WTC11 (cell line): Measurements from ENCODE around the gene PSAT1. TPM values are rescaled to one million over a fixed set of nuclear protein-coding genes. Genes with fewer than 3 reads are reported as not detected.

Experiments
- ATAC-seq: fragments of 200-7000 bp; cut with Tn5 transposase; 2 replicates; pipeline ENCODE4 v1.10.0; 2021; ENCODE audit warnings: mild to moderate bottlenecking, moderate library complexity
- Bru-seq: library from RNA; stranded (reverse); fragments of 400-500 nt; gene quantifications from one replicate; lab custom pipeline; 2021; lab: Mats Ljungman, UMichigan
- CTCF ChIA-PET: fragments of 300-600 bp; sonication (Branson Sonifier 250); formaldehyde crosslinking; loops from one replicate; lab custom pipeline; 2021; ENCODE audit warnings: antibody characterized with exemption; lab: Charles Lee
- POLR2A ChIA-PET: fragments of 350-600 bp; sonication (Branson Sonifier 250); formaldehyde crosslinking; loops from one replicate; lab custom pipeline; 2021; ENCODE audit warnings: antibody characterized with exemption; lab: Charles Lee
- DNase-seq: peaks from one replicate; pipeline ENCODE4 v3.0.0; 2021; ENCODE audit warnings: low spot score
- H3K27ac Mint-ChIP-seq: 2 replicates; pipeline ENCODE4 v1.8.0; 2021; ENCODE audit warnings: mixed read lengths
- H3K27me3 Mint-ChIP-seq: 2 replicates; pipeline ENCODE4 v1.8.0; 2021; ENCODE audit warnings: low read depth, mild to moderate bottlenecking, moderate library complexity, mixed read lengths
- H3K36me3 Mint-ChIP-seq: 2 replicates; pipeline ENCODE4 v1.8.0; 2021; ENCODE audit warnings: mixed read lengths
- H3K4me1 Mint-ChIP-seq: 2 replicates; pipeline ENCODE4 v1.8.0; 2022; ENCODE audit warnings: mixed read lengths
- H3K4me3 Mint-ChIP-seq: 2 replicates; pipeline ENCODE4 v1.8.0; 2021; ENCODE audit warnings: mild to moderate bottlenecking, moderate library complexity, mixed read lengths
- H3K9me3 Mint-ChIP-seq: 2 replicates; pipeline ENCODE4 v1.8.0; 2021; ENCODE audit warnings: mixed read lengths
- ATF1 ChIP-seq: sonication (generic); formaldehyde crosslinking; IDR thresholded peaks from 2 replicates; pipeline ENCODE4 v1.8.1; 2023; ENCODE audit warnings: mild to moderate bottlenecking, moderate library complexity, missing genetic modification reagents
- CBFB ChIP-seq: sonication (generic); formaldehyde crosslinking; IDR thresholded peaks from 2 replicates; pipeline ENCODE4 v1.8.1; 2022; ENCODE audit warnings: mild to moderate bottlenecking, low read depth, missing genetic modification reagents
- CREB1 ChIP-seq: sonication (generic); formaldehyde crosslinking; IDR thresholded peaks from 2 replicates; pipeline ENCODE4 v1.8.0; 2023; ENCODE audit warnings: mild to moderate bottlenecking, missing genetic modification reagents
- ELF4 ChIP-seq: sonication (generic); formaldehyde crosslinking; IDR thresholded peaks from 2 replicates; pipeline ENCODE4 v1.8.1; 2022; ENCODE audit warnings: low read depth, mild to moderate bottlenecking, moderate library complexity, missing genetic modification reagents
- EMX1 ChIP-seq: fragments of 250-450 bp; sonication (Bioruptor Pico); IDR thresholded peaks from 2 replicates; pipeline ENCODE4 v1.8.0; 2021; ENCODE audit warnings: mild to moderate bottlenecking
- ESRRA ChIP-seq: sonication (generic); formaldehyde crosslinking; IDR thresholded peaks from 2 replicates; pipeline ENCODE4 v1.8.1; 2022; ENCODE audit warnings: mild to moderate bottlenecking, missing genetic modification reagents, borderline replicate concordance
- GABPB1 ChIP-seq: sonication (generic); formaldehyde crosslinking; IDR thresholded peaks from 2 replicates; pipeline ENCODE4 v1.8.1; 2023; ENCODE audit warnings: mild to moderate bottlenecking, missing genetic modification reagents
- GRHL2 ChIP-seq: fragments of 250-450 bp; sonication (Bioruptor Pico); IDR thresholded peaks from 2 replicates; pipeline ENCODE4 v1.8.0; 2022; ENCODE audit warnings: mild to moderate bottlenecking, moderate library complexity; ENCODE audit not compliant: insufficient replicate concordance, severe bottlenecking
- GTF2I ChIP-seq: fragments of 250-450 bp; sonication (Bioruptor Pico); conservative IDR thresholded peaks from 2 replicates; pipeline ENCODE4 v1.4.0; 2021; ENCODE audit warnings: mild to moderate bottlenecking
- JAZF1 ChIP-seq: fragments of 250-450 bp; sonication (Bioruptor Pico); IDR thresholded peaks from 2 replicates; pipeline ENCODE4 v1.9.0; 2021; ENCODE audit warnings: moderate library complexity, mild to moderate bottlenecking, inconsistent platforms
- KAT7 ChIP-seq: sonication (generic); formaldehyde crosslinking; IDR thresholded peaks from 2 replicates; pipeline ENCODE4 v1.8.1; 2023; ENCODE audit warnings: missing genetic modification reagents, mild to moderate bottlenecking, borderline replicate concordance
- MAX ChIP-seq: sonication (generic); formaldehyde crosslinking; IDR thresholded peaks from 2 replicates; pipeline ENCODE4 v1.8.0; 2022; ENCODE audit warnings: mild to moderate bottlenecking, missing genetic modification reagents
- MYBL2 ChIP-seq: sonication (generic); formaldehyde crosslinking; IDR thresholded peaks from 2 replicates; pipeline ENCODE4 v1.8.1; 2023; ENCODE audit warnings: mild to moderate bottlenecking, moderate library complexity, missing genetic modification reagents
- NFATC4 ChIP-seq: fragments of 250-450 bp; sonication (Bioruptor Pico); IDR thresholded peaks from 2 replicates; pipeline ENCODE4 v1.9.0; 2021; ENCODE audit warnings: mild to moderate bottlenecking
- NFE2L1 ChIP-seq: sonication (generic); formaldehyde crosslinking; IDR thresholded peaks from 2 replicates; pipeline ENCODE4 v1.8.1; 2023; ENCODE audit warnings: missing genetic modification reagents
- NR1H2 ChIP-seq: sonication (generic); formaldehyde crosslinking; IDR thresholded peaks from 2 replicates; pipeline ENCODE4 v1.9.0; 2021; ENCODE audit warnings: mild to moderate bottlenecking, moderate library complexity, missing genetic modification reagents
- NR3C1 ChIP-seq: sonication (generic); formaldehyde crosslinking; conservative IDR thresholded peaks from 2 replicates; pipeline ENCODE4 v1.8.1; 2023; ENCODE audit warnings: low read depth, mild to moderate bottlenecking, missing genetic modification reagents
- RELA ChIP-seq: sonication (generic); formaldehyde crosslinking; IDR thresholded peaks from 2 replicates; pipeline ENCODE4 v1.8.1; 2022; ENCODE audit warnings: missing genetic modification reagents, mild to moderate bottlenecking, borderline replicate concordance
- RORB ChIP-seq: fragments of 250-450 bp; sonication (Bioruptor Pico); IDR thresholded peaks from 2 replicates; pipeline ENCODE4 v1.9.0; 2021; ENCODE audit warnings: mild to moderate bottlenecking
- SMAD3 ChIP-seq: sonication (generic); formaldehyde crosslinking; IDR thresholded peaks from 2 replicates; pipeline ENCODE4 v1.8.0; 2022; ENCODE audit warnings: missing genetic modification reagents, mild to moderate bottlenecking, borderline replicate concordance
- TEAD4 ChIP-seq: sonication (generic); formaldehyde crosslinking; IDR thresholded peaks from 2 replicates; pipeline ENCODE4 v1.8.0; 2022; ENCODE audit warnings: mild to moderate bottlenecking, missing genetic modification reagents
- TP53 ChIP-seq: sonication (generic); formaldehyde crosslinking; IDR thresholded peaks from 2 replicates; pipeline ENCODE4 v1.8.1; 2023; ENCODE audit warnings: mild to moderate bottlenecking, missing genetic modification reagents
- ZBTB43 ChIP-seq: sonication (generic); formaldehyde crosslinking; IDR thresholded peaks from 2 replicates; pipeline ENCODE4 v1.8.1; 2023; ENCODE audit warnings: mild to moderate bottlenecking, missing genetic modification reagents
- ZNF512 ChIP-seq: sonication (generic); formaldehyde crosslinking; IDR thresholded peaks from 2 replicates; pipeline ENCODE4 v1.8.1; 2022; ENCODE audit warnings: missing genetic modification reagents, borderline replicate concordance
- ZSCAN18 ChIP-seq: fragments of 250-450 bp; sonication (Bioruptor Pico); IDR thresholded peaks from 2 replicates; pipeline ENCODE4 v2.1.2; 2022; ENCODE audit warnings: mild to moderate bottlenecking, moderate library complexity
- long read RNA-seq, 3 experiments: library from RNA in 1 of 3; library from capped mRNA in 1 of 3; library from polyadenylated mRNA in 1 of 3; unstranded in 2 of 3; stranded (forward) in 1 of 3; transcript quantifications; one replicate each; pipeline ENCODE4 v2.0.0, GENCODE V29; 2021
- total RNA-seq: library from RNA; stranded (reverse); gene quantifications from 3 replicates; pipeline ENCODE4 v1.2.3, GENCODE V29; 2021
- TF ChIP-seq, protein P1 (sequence below): fragments of 200-600 bp; IDR thresholded peaks from 2 replicates; pipeline ENCODE4 v1.8.0; 2022; ENCODE audit warnings: antibody characterized with exemption
- TF ChIP-seq, protein P2 (sequence below): sonication (generic); formaldehyde crosslinking; IDR thresholded peaks from 2 replicates; pipeline ENCODE4 v1.8.0; 2022; ENCODE audit warnings: mild to moderate bottlenecking, missing genetic modification reagents

Gene PSAT1
- total RNA-seq: 169 to 240 TPM (median 173 TPM) in 3 replicates
- percentile 96 among the genes with signal in this experiment for Bru-seq, nascent RNA
- long read RNA-seq, experiment 1, transcript PSAT1-202 (9 exons, 2,188 nt): major isoform, 626 of 804 reads
- long read RNA-seq, experiment 1, transcript PSAT1-201 (8 exons, 1,411 nt): minor isoform, 80 of 804 reads
- long read RNA-seq, experiment 1, partial matches to known transcripts: 54 of 804 reads
- long read RNA-seq, experiment 1, other reads (novel, unspliced or antisense): 44 of 804 reads
- long read RNA-seq, experiment 2, transcript PSAT1-202 (9 exons, 2,188 nt): major isoform, 198 of 354 reads
- long read RNA-seq, experiment 2, transcript PSAT1-201 (8 exons, 1,411 nt): minor isoform, 34 of 354 reads
- long read RNA-seq, experiment 2, partial matches to known transcripts: 48 of 354 reads
- long read RNA-seq, experiment 2, other reads (novel, unspliced or antisense): 74 of 354 reads
- long read RNA-seq, experiment 3, transcript PSAT1-202 (9 exons, 2,188 nt): major isoform, 637 of 792 reads
- long read RNA-seq, experiment 3, transcript PSAT1-201 (8 exons, 1,411 nt): minor isoform, 89 of 792 reads
- long read RNA-seq, experiment 3, partial matches to known transcripts: 32 of 792 reads
- long read RNA-seq, experiment 3, other reads (novel, unspliced or antisense): 34 of 792 reads

- no peaks in the 10 kb centered on the region for H3K27me3 Mint-ChIP-seq
- ATAC-seq: peak; percentile 96
- CTCF ChIA-PET: interaction anchor here (0.8 to 1.6 kb wide), 8 partner anchors 11 to 320 kb away, joined by 3 to 7 read pairs (median 4); partner anchors contain the start of gene CEP78
- H3K36me3 Mint-ChIP-seq: peaks cover 26% of the 10 kb centered on the region
- peak within 1 kb of the TSS; percentile 91 for H3K4me3 Mint-ChIP-seq
- no peaks in the 10 kb centered on the region for H3K9me3 Mint-ChIP-seq
- POLR2A ChIA-PET: interaction anchor here (0.6 to 2.1 kb wide), 23 partner anchors 8 to 1274 kb away, joined by 3 to 24 read pairs (median 4); partner anchors contain the start of genes CEP78 and TLE4
- H3K4me1 Mint-ChIP-seq: peaks cover 31% of the 10 kb centered on the region
- DNase-seq: peak; percentile 96
- H3K27ac Mint-ChIP-seq: peak within 1 kb of the TSS; percentile 97
- TF ChIP-seq MYBL2 (CRISPR knock-in tag) (peak; percentile 85), TEAD4 (CRISPR knock-in tag) (no peak), NR1H2 (CRISPR knock-in tag) (no peak), KAT7 (peak; percentile 11), NFE2L1 (CRISPR knock-in tag) (peak; percentile 72), ZSCAN18 (CRISPR knock-in tag) (no peak), GABPB1 (peak; percentile 100), ATF1 (CRISPR knock-in tag) (peak; percentile 82; the same call in 1 of the 2 replicates), MAX (CRISPR knock-in tag) (peak; percentile 82), RORB (CRISPR knock-in tag) (no peak), JAZF1 (no peak), TP53 (peak; percentile 65; the same call in 1 of the 2 replicates), CREB1 (CRISPR knock-in tag) (no peak), RELA (CRISPR knock-in tag) (no peak), ZBTB43 (CRISPR knock-in tag) (peak; percentile 55; the same call in 1 of the 2 replicates), ELF4 (CRISPR knock-in tag) (no peak), GRHL2 (CRISPR knock-in tag) (no peak), SMAD3 (CRISPR knock-in tag) (peak; percentile 89), ESRRA (CRISPR knock-in tag) (0 out of 2 replicates have a peak, but pooled peaks have one; percentile 0), NR3C1 (CRISPR knock-in tag) (no peak), CBFB (CRISPR knock-in tag) (0 out of 2 replicates have a peak, but pooled peaks have one; percentile 4), ZNF512 (no peak), EMX1 (no peak), NFATC4 (CRISPR knock-in tag) (peak; percentile 22; the same call in 1 of the 2 replicates), GTF2I (CRISPR knock-in tag) (no peak)
- TF ChIP-seq, protein P1, sequence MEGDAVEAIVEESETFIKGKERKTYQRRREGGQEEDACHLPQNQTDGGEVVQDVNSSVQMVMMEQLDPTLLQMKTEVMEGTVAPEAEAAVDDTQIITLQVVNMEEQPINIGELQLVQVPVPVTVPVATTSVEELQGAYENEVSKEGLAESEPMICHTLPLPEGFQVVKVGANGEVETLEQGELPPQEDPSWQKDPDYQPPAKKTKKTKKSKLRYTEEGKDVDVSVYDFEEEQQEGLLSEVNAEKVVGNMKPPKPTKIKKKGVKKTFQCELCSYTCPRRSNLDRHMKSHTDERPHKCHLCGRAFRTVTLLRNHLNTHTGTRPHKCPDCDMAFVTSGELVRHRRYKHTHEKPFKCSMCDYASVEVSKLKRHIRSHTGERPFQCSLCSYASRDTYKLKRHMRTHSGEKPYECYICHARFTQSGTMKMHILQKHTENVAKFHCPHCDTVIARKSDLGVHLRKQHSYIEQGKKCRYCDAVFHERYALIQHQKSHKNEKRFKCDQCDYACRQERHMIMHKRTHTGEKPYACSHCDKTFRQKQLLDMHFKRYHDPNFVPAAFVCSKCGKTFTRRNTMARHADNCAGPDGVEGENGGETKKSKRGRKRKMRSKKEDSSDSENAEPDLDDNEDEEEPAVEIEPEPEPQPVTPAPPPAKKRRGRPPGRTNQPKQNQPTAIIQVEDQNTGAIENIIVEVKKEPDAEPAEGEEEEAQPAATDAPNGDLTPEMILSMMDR: no peak
- TF ChIP-seq, protein P2, sequence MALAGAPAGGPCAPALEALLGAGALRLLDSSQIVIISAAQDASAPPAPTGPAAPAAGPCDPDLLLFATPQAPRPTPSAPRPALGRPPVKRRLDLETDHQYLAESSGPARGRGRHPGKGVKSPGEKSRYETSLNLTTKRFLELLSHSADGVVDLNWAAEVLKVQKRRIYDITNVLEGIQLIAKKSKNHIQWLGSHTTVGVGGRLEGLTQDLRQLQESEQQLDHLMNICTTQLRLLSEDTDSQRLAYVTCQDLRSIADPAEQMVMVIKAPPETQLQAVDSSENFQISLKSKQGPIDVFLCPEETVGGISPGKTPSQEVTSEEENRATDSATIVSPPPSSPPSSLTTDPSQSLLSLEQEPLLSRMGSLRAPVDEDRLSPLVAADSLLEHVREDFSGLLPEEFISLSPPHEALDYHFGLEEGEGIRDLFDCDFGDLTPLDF: 0 out of 2 replicates have a peak, but pooled peaks have one; percentile 18
These were observed at the start of gene PSAT1 for GRCh38 chr9:78296893-78297671. Gene PSAT1 (plus strand): TSS chr9:78297125. CDS start chr9:78297211, 86 bp downstream.
